PC-3 (cell line): ENCODE data around the gene NTN4.
"Not testable (repeated sequence)": the region's sequence is repeated elsewhere in the genome, so short reads cannot be mapped to it uniquely, and the experiment has no call there.

Experiments
- CTCF ChIP-seq: fragments of 300-600 bp; sonication (generic); conservative IDR thresholded peaks from 2 replicates; pipeline ENCODE4 v1.5.1; 2017; ENCODE audit warnings: antibody characterized with exemption, low read depth, mild to moderate bottlenecking, low read length
- EZH2 ChIP-seq: fragments of 300-600 bp; sonication (generic); IDR thresholded peaks from one replicate; pipeline ENCODE4 v1.6.1; 2017; ENCODE audit warnings: antibody characterized with exemption, mild to moderate bottlenecking, low read length; ENCODE audit not compliant: unreplicated experiment

GRCh38 chr12:95775466-95775865 is 15.1 kb downstream of the NTN4 start:
- not testable (repeated sequence) for TF ChIP-seq CTCF, EZH2
